ENCODE data around the gene NIPAL3. TPM values are rescaled to one million over a fixed set of nuclear protein-coding genes. Genes with fewer than 3 reads are reported as not detected.

NIPAL3 gene
- total RNA-seq, 1 donor, result 42.2 TPM

DNA sequence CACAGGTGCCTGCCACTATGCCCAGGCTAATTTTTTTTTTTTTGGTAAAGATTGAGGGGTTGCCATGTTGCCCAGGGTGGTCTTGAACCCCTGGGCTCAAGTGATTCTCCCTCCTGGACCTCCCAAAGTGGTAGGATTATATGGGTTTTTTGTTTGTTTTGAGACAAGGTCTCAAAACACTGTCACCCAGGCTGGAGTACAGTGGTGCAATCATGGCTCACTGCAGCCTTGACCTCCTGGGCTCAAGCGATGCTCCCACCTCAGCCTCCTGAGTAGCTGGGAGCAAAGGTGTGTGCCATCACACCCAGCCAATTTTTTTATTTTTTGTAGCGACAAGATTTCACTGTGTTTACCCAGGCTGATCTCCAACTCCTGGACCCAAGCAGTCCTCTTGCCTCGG is 78.2 kb downstream of the NIPAL3 start:
- no peak overlapping the region for H3K4me3 ChIP-seq (ENCODE audit: low read depth, low read length)
- TF ChIP-seq, protein P1, sequence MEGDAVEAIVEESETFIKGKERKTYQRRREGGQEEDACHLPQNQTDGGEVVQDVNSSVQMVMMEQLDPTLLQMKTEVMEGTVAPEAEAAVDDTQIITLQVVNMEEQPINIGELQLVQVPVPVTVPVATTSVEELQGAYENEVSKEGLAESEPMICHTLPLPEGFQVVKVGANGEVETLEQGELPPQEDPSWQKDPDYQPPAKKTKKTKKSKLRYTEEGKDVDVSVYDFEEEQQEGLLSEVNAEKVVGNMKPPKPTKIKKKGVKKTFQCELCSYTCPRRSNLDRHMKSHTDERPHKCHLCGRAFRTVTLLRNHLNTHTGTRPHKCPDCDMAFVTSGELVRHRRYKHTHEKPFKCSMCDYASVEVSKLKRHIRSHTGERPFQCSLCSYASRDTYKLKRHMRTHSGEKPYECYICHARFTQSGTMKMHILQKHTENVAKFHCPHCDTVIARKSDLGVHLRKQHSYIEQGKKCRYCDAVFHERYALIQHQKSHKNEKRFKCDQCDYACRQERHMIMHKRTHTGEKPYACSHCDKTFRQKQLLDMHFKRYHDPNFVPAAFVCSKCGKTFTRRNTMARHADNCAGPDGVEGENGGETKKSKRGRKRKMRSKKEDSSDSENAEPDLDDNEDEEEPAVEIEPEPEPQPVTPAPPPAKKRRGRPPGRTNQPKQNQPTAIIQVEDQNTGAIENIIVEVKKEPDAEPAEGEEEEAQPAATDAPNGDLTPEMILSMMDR (IDR thresholded peaks at IDR 0.05; ENCODE audit: insufficient read depth, low read length), result no peak
- no peak for DNase-seq (ENCODE audit: low read depth)

DNA sequence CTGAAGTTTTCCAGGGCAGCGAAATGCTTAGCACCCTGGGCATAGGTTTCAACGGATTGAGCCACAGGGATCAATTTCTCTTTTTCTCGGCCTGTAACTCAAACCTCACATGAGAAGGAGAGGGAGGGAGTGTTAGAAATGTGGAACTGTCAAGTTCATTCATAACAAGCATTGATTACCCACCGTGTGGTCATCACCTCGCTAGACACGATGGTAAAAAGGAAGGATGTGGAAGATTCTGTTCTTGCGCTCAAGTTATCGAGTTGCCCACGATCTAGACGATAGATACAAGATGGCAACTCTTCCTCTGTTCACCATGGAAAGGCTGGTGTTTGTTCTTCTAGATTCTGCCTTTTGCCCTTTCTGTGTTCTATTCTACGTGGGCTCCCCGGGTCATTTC is 83.0 kb downstream of the NIPAL3 start:
- DNase-seq (ENCODE audit: low read depth), result no peak
- TF ChIP-seq, protein P1 (IDR thresholded peaks at IDR 0.05; ENCODE audit: insufficient read depth, low read length), result no peak
- H3K4me3 ChIP-seq (ENCODE audit: low read depth, low read length), result no peak overlapping the region

DNA sequence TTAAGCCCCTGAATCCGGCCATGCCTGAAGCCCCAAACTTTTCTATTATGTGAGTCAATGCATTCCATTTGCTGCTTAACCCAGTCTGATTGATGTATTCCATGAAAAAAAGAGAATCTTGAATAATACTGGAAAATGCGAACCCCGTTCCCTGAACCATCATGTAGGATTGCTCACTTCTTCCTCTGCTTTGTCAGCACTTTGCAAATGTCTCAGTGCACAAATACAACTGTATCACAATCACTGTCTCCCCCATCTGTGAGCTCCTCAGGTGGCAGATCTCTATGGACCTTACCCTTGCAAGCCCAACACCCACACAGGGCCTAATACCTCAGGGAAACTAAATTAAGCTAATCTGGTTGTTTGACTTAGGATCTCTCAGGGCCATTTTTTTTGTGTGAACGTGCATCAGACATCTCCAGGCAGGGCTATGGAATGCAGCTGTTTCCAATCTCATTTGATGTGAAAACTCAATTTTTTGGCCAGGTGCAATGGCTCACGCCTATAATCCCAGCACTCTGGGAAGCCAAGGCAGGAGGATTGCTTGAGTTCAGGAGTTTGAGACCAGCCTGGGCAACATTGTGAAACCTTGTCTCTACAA is 84.9 kb downstream of the NIPAL3 start:
- no peak overlapping the region for H3K4me3 ChIP-seq (ENCODE audit: low read depth, low read length)
- DNase-seq (ENCODE audit: low read depth), result no peak
- TF ChIP-seq, protein P1 (IDR thresholded peaks at IDR 0.05; ENCODE audit: insufficient read depth, low read length), result no peak

DNA sequence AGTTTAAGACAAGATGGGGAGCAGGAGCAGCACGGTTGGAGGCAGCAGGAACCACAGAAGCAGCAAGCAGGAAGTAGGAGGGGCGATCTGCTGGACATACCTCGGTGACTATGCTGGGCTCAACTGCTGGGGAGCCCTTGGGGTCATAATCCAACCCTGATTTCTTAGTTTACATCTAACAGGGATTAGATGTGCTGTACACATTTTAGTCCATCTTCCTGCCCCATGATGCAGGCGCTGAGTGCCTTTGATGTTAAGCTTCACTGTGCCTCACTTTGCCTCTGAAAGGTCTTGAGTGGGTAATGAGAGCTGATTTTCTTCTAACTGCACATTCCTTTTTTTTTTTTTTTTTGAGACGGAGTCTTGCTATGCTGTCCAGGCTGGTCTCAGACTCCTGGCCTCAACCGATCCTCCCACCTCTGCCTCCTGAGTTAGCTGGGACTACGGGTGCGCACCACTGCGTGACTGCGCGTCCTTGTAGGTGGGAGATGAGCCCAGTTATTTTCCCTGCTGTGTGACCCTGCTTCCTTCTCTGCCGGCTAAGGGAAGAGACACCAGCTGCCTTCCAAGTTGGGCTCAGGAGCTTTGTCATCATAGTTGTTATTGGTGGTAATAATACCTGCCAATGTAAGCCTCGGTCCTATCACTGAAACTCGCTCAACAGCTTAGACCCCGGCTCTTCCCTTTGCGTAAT is 85.9 kb downstream of the NIPAL3 start:
- no peak overlapping the region for H3K4me3 ChIP-seq (ENCODE audit: low read depth, low read length)

DNA sequence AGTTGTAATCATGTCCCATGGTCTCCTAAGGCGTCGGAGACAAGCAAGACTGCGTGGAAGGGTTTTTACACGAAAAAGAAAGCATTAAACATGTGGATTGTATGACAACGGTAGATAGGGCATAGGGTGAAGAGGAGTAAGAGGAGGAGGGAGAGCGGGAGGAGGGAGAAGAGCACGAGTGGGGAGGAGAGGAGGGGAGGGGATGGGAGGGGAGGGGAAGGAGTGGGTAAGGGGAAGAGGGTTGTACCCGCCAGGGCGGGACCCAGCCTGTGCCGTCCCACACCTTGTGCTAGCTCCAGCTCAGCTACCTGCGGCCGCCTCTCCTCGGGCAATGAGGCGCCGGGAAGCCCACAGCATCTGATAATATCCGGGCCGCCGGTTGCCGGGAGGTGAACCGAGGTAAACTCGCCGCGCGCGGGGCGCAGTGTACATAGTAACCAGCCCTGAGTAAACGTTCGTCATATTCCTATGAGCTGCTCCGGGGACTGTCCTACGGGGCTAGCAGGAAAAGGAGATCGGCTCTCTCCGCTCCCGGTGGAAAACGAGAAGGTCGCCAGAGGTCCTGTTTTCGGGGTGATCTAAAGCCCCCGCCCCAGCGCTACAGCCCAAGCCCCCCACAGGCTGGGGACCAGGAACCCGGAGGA is 86.6 kb downstream of the NIPAL3 start:
- TF ChIP-seq, protein P1 (IDR thresholded peaks at IDR 0.05; ENCODE audit: insufficient read depth, low read length), result no peak
- H3K4me3 ChIP-seq (ENCODE audit: low read depth, low read length), result peak overlapping the region; percentile 65
- peak; percentile 23 for DNase-seq (ENCODE audit: low read depth)

More for the DNA sequence above, 85.9 kb downstream of the NIPAL3 start:
- DNase-seq (ENCODE audit: low read depth), result no peak
- TF ChIP-seq, protein P1 (IDR thresholded peaks at IDR 0.05; ENCODE audit: insufficient read depth, low read length), result no peak

DNA sequence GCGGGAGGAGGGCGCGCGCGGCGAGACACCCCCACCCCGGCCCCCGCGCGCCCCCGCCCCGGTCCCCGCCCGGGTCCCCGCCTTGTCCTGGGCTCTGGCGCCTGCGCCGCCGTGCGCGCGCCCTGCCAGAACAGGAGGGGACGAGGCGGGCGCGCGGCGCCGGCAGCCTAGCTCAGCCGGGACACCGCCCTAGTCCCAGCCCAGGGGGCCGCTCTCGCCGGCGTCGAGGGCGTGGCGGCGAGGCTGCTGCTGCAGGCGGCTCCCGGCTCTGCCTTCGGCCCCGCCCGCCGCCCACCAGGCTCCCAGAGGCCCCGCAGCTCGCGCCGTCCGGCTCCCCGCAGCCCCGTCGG is 87.1 kb downstream of the NIPAL3 start, which contains the start of gene RCAN3:
Gene RCAN3, plus strand, starts transcription at position 128 of the 350 bp plus-strand sequence. CDS start 11,537 bp downstream, outside the sequence.
- peak; percentile 49 for DNase-seq (ENCODE audit: low read depth)
- TF ChIP-seq, protein P1 (IDR thresholded peaks at IDR 0.05; ENCODE audit: insufficient read depth, low read length), result no peak
- peak within 1 kb of the TSS; percentile 65 for H3K4me3 ChIP-seq (ENCODE audit: low read depth, low read length)

All from fibroblast of the aortic adventitia (primary cell).